ENCODE data around the gene SLBP.

SLBP gene

DNA sequence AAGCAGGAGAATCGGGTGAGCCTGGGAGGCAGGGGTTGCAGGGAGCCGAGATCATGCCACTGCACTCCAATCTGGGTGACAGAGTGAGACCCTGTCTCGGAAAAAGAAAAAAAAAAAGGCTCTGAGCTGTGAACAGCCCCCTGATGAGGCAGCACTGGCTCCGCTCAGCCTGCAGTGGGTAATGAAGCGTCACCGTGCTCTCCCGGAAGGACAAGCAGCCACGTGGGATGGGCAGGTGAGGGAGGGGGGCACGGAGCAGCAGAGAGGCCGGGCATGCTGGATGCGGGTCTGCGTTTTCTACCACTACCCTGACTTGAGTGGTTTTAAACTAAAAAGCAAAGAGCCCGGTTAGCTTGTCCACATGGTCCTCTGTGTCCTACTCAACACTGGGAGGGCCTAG, 24.7 kb upstream of the SLBP start:
- no peak for DNase-seq (ENCODE audit: low read depth)
- no peak overlapping the region for H3K4me3 ChIP-seq (ENCODE audit: low read length)
- TF ChIP-seq, protein P1, sequence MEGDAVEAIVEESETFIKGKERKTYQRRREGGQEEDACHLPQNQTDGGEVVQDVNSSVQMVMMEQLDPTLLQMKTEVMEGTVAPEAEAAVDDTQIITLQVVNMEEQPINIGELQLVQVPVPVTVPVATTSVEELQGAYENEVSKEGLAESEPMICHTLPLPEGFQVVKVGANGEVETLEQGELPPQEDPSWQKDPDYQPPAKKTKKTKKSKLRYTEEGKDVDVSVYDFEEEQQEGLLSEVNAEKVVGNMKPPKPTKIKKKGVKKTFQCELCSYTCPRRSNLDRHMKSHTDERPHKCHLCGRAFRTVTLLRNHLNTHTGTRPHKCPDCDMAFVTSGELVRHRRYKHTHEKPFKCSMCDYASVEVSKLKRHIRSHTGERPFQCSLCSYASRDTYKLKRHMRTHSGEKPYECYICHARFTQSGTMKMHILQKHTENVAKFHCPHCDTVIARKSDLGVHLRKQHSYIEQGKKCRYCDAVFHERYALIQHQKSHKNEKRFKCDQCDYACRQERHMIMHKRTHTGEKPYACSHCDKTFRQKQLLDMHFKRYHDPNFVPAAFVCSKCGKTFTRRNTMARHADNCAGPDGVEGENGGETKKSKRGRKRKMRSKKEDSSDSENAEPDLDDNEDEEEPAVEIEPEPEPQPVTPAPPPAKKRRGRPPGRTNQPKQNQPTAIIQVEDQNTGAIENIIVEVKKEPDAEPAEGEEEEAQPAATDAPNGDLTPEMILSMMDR (conservative IDR thresholded peaks at IDR 0.05; ENCODE audit: low read length): no peak

DNA sequence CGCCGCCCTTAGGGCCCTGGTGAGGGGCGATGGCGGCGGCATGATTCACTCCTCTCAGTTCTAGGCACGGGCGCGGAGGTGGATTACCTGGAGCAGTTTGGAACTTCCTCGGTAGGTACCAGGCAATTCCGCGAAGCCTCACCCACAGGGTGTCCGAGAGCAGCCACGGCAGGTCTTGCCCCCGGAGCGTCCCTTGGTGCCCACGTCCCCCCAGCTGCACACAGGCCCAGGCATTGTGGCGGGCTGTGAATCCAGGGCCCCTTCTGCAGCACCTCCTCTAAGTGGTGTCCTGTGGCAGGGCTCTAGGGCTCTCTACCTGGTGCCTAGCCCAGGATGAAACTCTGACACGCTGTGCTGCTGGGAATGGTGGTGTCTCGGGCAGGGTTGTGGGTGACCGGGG, 23.1 kb upstream of the SLBP start:
- H3K4me3 ChIP-seq (ENCODE audit: low read length): no peak overlapping the region
- TF ChIP-seq, protein P1 (conservative IDR thresholded peaks at IDR 0.05; ENCODE audit: low read length): no peak
- no peak for DNase-seq (ENCODE audit: low read depth)

DNA sequence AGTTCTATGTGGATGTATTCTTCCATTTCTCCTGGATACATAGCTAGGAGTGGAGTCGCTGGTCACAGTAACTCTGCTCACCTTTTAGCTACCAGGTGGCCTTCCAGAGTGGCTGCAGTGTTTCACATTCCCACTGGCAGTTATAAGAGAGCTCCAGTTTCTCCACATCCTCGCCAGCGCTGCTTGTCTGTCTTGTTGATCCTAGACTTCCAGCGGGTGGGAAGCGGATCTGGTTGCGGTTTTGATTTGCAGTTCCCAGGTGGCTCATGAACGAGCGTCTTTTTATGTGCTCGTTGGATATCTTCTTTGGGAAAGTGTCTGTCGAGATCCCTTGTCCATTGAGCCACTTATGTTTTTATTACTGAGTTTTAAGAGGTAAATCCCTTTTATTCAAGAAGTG, 20.8 kb upstream of the SLBP start:
- TF ChIP-seq, protein P1 (conservative IDR thresholded peaks at IDR 0.05; ENCODE audit: low read length): no peak
- no peak overlapping the region for H3K4me3 ChIP-seq (ENCODE audit: low read length)
- no peak for DNase-seq (ENCODE audit: low read depth)

DNA sequence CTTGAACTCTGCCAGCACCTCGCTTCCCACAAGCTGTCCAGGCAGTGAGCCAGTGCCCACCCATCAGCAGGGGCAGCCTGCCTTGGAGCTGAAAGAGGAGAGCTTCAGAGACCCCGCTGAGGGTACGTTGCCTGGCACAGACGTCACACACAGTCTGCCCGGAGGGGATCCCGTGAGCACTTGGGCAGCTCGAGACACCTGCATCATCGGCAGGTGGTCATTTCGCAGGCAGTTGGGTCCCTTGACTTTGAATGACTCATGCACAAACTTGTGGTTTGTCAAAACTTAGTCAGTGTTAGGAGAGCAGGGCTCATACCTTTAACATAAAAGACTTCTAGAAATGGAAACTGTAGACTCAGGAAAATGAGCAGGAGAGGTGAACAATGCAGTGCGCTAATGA, 19.1 kb upstream of the SLBP start:
- no peak for DNase-seq (ENCODE audit: low read depth)
- no peak overlapping the region for H3K4me3 ChIP-seq (ENCODE audit: low read length)
- TF ChIP-seq, protein P1 (conservative IDR thresholded peaks at IDR 0.05; ENCODE audit: low read length): no peak

DNA sequence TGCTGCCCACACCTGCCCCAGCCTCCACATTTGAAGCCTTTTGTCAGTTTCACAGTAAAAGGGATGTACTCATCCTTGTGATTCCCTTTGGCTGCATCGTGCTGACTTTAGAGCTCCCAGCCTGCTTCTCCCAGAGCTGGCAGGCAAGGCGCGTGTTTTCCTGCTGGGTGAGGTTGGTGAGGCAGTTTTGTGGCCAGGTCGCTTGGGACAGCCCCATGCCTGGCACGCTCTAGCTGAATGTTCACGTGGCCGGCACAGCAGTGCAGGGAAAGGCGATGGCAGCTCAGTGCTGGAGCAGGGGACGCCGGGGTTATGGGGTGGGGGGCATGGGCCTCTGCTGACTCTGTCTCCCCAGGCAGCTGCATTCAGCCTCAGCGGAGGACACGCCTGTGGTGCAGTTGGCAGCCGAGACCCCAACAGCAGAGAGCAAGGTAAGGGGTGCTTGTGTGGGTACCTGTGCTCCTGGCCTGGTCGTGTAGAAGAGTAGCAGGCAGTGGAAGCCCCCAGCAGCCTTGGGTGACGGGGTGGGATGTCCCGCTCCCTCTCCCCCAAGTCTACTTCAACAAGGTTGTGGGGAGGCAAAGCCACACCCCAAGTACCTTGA, 18.5 kb upstream of the SLBP start:
- no peak for DNase-seq (ENCODE audit: low read depth)
- TF ChIP-seq, protein P1 (conservative IDR thresholded peaks at IDR 0.05; ENCODE audit: low read length): no peak
- H3K4me3 ChIP-seq (ENCODE audit: low read length): no peak overlapping the region

DNA sequence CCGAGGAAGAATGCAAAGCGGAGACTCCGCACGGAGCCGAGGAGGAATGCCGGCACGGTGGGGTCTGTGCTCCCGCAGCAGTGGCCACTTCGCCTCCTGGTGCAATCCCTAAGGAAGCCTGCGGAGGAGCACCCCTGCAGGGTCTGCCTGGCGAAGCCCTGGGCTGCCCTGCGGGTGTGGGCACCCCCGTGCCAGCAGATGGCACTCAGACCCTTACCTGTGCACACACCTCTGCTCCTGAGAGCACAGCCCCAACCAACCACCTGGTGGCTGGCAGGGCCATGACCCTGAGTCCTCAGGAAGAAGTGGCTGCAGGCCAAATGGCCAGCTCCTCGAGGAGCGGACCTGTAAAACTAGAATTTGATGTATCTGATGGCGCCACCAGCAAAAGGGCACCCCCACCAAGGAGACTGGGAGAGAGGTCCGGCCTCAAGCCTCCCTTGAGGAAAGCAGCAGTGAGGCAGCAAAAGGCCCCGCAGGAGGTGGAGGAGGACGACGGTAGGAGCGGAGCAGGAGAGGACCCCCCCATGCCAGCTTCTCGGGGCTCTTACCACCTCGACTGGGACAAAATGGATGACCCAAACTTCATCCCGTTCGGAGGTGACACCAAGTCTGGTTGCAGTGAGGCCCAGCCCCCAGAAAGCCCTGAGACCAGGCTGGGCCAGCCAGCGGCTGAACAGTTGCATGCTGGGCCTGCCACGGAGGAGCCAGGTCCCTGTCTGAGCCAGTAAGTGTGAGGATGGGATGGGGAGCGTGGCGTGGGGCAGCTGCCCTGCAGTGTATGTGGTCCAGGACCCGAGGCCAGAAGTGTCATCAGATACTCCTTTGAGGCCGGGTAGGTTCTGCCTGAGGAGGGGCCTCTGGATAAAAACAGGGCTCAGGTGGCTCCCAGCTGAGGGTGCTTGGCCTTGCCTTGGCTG, 16.2 kb upstream of the SLBP start:
- no peak for DNase-seq (ENCODE audit: low read depth)
- H3K4me3 ChIP-seq (ENCODE audit: low read length): no peak overlapping the region
- TF ChIP-seq, protein P1 (conservative IDR thresholded peaks at IDR 0.05; ENCODE audit: low read length): no peak
